ENCODE data around the gene S100A8.

GRCh38 chr1:153396461-153396860 is 5.6 kb upstream of the S100A8 start:
- TF ChIP-seq POLR2A (IDR thresholded peaks at IDR 0.05), result no peak
- TF ChIP-seq, protein P1, sequence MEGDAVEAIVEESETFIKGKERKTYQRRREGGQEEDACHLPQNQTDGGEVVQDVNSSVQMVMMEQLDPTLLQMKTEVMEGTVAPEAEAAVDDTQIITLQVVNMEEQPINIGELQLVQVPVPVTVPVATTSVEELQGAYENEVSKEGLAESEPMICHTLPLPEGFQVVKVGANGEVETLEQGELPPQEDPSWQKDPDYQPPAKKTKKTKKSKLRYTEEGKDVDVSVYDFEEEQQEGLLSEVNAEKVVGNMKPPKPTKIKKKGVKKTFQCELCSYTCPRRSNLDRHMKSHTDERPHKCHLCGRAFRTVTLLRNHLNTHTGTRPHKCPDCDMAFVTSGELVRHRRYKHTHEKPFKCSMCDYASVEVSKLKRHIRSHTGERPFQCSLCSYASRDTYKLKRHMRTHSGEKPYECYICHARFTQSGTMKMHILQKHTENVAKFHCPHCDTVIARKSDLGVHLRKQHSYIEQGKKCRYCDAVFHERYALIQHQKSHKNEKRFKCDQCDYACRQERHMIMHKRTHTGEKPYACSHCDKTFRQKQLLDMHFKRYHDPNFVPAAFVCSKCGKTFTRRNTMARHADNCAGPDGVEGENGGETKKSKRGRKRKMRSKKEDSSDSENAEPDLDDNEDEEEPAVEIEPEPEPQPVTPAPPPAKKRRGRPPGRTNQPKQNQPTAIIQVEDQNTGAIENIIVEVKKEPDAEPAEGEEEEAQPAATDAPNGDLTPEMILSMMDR (IDR thresholded peaks at IDR 0.05), result no peak
